Measurements from ENCODE around the gene SPCS1.

- TF ChIP-seq, protein P1, sequence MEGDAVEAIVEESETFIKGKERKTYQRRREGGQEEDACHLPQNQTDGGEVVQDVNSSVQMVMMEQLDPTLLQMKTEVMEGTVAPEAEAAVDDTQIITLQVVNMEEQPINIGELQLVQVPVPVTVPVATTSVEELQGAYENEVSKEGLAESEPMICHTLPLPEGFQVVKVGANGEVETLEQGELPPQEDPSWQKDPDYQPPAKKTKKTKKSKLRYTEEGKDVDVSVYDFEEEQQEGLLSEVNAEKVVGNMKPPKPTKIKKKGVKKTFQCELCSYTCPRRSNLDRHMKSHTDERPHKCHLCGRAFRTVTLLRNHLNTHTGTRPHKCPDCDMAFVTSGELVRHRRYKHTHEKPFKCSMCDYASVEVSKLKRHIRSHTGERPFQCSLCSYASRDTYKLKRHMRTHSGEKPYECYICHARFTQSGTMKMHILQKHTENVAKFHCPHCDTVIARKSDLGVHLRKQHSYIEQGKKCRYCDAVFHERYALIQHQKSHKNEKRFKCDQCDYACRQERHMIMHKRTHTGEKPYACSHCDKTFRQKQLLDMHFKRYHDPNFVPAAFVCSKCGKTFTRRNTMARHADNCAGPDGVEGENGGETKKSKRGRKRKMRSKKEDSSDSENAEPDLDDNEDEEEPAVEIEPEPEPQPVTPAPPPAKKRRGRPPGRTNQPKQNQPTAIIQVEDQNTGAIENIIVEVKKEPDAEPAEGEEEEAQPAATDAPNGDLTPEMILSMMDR (IDR thresholded peaks at IDR 0.05): no peak
- TF ChIP-seq POLR2A (IDR thresholded peaks at IDR 0.05; ENCODE audit: low read depth): no peak
Observed at GRCh38 chr3:52721002-52721729, 15.3 kb downstream of the SPCS1 start.

Data from esophagus muscularis mucosa (tissue), 3 donors.